ENCODE data around the gene PAX4.

The PAX4 gene

DNA sequence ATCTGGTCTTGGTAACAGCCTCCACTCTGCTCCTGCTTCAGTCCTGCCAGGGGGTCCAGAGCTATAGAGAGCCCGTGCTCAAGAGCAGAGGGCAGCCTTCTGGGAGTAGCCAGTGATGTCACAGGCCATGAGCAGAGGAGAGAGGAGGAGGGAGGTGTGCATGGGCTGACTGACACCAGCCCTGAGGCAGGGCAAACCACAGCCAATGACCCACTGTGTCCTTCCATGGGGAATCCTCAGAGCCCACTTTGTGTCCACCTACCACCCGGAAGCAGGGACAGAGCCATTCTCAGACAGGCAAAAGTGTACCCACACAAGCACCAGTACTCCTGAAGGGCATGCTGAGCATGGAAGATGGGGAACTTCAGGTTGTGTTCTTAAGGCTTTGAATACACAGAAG lies at the start of gene PAX4:
PAX4 (minus strand) TSS at position 101 of the 400 bp plus-strand sequence. CDS start 2,214 bp downstream, outside the sequence.
- no peak for DNase-seq

- no peak for DNase-seq
Measured at GRCh38 chr7:127667017-127667670, 49.2 kb upstream of the PAX4 start.

GRCh38 chr7:127666602-127667001 lies 48.7 kb upstream of the PAX4 start:
- DNase-seq: no peak

GRCh38 chr7:127665922-127666321 lies 48.0 kb upstream of the PAX4 start:
- DNase-seq: peak; percentile 30

DNA sequence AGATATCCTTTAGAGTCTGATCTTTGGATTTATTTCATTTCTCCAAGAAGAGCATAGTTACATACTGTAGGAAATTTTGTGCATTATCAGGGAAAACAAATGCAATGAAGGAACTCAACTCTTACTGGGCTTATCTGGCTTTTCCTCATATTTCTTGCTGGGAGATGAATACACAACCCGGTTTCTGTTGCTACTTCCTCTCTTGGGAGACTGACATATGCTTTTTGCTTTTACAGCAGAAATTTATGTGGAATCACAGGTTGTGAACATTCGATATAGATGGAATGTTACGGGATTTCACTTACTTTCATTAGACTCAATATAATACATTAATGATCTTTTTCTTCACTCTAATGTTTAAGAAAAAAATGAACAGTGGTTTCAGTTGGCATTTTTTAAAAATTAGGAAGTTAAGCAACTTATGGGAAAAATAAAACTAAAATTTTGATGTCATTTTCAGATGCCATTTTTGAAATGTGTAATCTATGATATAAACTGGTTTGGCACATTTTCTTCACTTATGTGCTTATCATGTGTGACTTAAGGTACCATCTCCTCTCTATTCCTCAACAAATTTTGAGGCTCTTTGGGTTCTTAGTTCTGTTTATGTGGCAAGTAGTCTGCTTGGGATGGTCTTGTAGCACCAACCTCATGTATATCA lies 41.2 kb upstream of the PAX4 start:
- DNase-seq: no peak

GRCh38 chr7:127657500-127657899 lies 39.6 kb upstream of the PAX4 start:
- no peak for DNase-seq

DNA sequence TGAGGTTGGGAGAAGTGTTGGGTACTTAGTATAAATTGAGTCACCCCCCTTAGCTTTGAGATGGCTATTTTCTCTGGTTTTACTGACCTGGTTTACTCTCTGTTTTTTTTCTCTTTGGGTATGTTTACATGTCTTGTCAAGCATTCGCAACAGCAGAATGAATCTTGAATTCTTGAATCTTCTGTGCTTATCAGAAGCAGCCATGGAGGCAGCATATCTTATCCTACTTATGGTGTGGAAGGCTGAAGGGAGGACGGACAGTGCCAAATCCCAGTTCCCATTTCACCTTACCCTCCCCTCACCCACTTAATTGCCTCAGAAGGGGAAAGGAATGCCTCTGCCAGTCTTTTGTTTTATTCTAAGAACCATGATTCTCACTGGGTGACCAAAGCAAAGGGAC lies 37.8 kb upstream of the PAX4 start:
- DNase-seq: no peak

DNA sequence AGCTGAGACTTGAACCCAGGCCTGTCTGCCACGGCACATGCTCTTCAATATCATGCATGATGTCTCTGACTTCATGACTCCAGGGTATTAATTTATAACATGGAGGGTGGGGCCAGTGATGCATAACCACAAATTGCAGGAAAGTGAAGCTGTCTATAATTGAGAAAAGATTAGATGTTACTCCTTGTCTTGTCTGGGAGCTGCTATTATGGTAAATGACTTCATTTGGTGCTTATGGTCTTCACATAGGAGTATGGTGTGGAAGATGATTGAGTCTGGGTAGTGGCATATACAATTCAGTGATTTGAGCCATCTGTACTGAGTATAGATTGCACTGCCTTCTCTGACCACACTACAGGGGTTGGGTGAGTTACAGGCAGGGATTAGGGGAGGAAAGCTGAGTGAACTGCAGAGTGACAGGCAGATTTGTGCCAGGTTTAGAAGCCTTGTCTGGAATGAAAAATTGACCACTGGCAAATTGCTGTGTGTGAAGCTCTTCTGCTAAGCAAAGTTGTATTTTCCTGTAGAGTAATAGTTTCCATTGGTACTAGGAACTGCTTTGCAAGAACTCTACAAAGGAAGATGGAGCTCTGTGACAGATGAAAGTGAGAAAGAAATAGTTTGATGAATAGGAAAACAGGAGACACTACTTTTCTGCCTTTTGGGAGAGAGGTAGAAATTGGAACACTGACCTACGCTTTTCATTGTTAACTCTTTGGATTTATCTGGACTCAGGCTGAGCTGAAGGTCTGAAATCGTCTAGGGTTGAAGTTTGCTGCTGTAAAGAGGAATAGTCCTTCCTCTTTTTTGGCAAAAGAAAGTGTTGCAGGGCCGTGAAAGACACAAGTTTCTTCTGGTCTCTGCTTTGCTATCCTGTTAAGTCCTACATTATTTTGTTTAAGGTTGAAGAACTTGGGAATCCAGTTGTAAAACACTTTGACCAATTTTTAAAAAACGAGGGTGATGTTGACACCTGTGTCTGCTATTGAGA lies 36.8 kb upstream of the PAX4 start:
- peak; percentile 69 for DNase-seq

GRCh38 chr7:127653396-127653795 lies 35.5 kb upstream of the PAX4 start:
- no peak for DNase-seq

DNA sequence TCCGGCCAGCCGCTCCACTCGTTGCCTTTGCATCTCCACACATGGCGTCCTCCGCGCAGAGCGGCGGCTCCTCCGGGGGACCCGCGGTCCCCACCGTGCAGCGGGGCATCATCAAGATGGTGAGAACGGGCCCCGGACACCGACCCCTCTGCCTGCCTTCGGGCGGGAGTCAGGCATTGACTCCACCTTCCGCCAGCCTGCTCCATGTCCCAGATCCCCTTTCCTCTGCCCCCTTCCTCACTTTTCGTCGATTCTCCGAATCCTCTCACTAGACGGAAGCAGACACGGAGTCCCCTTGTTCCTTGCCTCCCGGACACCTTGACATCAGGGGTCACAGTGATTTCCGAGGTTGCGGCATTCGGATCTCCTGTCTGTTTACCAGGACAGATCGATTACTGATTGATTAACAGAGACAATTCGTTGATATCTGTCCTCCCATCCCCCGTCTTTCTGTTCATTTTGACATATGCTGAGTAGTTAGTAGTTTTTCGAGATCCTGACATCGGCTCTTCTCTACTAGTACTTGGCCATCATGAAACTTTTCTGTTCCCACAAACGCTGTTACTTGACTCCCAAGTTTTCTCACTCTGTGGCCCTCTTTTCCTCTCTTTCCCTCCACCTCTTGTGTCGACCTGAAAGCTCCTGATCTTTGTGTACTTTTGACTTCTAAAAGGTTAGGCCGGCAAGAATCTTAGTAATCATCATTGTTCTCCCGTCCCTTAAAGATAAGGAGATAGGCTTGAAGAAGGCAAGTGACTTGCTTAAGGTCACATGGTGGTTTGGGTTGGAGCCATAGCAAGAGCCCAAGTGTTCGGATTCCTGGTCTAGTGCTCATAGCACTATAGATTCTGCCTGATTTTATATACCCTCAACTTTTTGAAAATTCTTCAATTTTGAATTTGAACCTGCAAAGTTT lies 34.6 kb upstream of the PAX4 start:
- DNase-seq: peak; percentile 62

DNA sequence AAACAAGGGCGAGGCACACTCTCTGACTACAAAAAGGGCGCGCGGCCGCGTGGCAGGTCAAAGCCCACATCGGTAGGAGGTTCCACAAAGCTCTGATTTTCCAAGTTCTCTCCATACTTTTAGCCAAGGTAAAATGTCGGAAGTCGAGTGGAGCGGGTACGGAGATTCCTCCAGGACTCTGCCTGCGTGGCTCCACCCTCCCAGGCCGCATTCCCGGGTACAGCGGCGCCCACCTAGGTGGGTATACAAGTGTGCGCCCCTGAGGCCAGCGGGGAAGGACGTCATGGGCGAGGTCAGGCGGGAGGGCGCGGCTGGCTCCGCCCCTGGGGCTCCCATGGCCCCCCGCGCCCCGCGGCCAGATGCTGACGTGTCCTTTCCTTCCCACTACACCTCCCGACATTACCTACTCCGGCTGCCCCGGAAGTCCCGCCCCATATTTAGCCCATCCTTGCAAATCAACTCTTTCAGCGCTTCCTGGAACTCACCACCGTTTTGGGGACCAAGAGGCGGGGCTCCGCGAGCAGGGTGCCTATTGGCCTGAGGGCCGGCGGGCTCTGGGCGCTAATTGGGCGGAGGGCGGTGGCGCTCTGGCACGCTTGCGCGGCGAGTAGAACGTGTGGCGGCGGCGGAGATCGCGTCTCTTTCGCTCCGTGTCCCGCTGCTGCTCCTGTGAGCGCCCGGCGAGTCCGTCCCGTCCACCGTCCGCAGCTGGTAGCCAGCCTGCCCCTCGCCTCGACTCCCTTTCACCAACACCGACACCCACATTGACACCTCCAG lies 33.8 kb upstream of the PAX4 start, which contains the start of gene SND1:
SND1 (plus strand) TSS at position 639 of the 777 bp plus-strand sequence. CDS start 180 bp downstream, outside the sequence.
- DNase-seq: peak; percentile 99

DNA sequence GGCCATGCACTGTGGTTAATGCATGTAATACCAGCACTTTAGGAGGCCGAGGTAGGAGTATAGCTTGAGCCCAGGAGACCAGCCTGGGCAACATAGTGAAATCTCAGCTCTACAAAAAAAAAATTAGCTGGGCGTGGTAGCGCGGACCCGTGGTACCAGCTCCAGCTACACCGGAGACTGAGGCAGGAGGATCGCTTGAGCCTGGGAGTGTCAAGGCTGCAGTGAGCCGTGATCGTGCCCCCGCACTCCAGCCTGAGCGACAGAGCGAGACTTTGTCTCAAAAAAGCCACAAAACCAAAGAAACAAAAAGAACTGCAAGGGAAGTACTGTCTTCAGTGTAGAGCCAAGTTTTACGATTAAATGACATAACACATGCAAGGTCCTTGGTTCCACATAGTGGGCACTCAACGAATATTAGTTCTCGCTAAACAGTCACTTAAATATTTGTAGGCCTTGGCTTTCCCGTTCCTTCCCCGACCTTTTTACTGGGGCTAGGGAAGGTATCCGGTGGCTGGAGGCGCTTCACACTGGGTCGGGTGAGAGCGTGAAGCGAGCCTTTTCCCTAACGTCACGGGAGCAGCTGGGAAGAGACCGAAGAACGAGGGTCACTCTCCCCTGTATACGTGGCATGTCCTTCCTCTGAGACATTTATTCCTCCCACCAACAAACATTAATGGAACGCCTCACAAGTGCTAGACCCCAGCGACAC lies 33.1 kb upstream of the PAX4 start:
- DNase-seq: peak; percentile 7

DNA sequence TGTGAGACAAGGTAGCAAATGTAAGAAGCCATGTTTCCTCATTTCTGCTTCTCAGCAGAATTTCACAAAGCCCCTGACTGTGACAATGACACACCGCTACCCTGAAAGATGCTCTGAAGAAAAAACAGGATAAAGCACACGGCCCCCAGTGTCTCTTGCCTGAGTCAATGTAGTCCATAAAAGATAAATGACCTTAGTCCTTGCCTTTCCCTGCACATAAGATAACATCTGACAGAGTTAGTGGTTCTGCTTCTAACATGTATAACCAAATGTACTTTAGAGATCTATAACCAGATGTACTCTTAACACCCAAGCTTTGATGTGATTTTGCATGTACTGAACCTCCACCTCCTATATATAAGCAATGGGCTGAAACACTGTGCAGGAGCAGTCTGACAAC lies 31.0 kb upstream of the PAX4 start:
- no peak for DNase-seq

DNA sequence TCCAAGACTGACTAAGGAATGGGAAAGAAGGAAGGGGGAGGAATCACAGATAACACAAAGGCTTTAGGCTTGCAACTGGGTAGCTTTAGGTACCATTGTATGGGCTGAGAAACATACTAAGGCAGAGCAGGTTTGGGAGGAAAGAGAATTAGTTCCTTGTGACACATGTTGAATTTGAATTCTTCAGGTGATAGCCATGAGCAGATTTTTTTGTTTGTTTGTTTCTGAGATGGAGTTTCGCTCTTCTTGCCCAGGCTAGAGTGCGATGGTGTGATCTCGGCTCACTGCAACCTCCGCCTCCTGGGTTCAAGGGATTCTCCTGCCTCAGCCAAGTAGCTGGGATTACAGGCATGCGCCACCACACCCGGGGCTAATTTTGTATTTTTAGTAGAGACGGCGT lies 29.7 kb upstream of the PAX4 start:
- DNase-seq: no peak

GRCh38 chr7:127644484-127644883 lies 26.5 kb upstream of the PAX4 start:
- DNase-seq: no peak

DNA sequence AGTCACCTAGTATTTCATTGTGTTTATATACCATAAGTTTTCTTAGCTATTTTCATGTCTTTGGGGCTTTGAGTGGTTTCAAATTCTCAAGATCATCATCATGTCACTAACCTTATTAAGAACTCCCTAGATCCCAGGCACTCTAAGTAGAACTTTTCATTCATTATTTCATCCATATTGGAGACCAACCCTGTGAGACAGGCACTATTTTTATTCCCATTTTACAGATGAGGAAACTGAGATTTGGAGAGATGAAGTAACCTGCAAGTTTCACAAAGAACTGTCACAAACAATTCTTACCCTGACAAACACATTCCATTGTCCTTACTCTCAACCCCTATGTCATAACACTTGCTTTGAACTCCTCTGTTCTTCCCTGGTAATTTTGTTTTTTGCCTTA lies 20.3 kb upstream of the PAX4 start:
- no peak for DNase-seq

- no peak for DNase-seq
Measured at GRCh38 chr7:127635659-127636285, 17.8 kb upstream of the PAX4 start.

DNA sequence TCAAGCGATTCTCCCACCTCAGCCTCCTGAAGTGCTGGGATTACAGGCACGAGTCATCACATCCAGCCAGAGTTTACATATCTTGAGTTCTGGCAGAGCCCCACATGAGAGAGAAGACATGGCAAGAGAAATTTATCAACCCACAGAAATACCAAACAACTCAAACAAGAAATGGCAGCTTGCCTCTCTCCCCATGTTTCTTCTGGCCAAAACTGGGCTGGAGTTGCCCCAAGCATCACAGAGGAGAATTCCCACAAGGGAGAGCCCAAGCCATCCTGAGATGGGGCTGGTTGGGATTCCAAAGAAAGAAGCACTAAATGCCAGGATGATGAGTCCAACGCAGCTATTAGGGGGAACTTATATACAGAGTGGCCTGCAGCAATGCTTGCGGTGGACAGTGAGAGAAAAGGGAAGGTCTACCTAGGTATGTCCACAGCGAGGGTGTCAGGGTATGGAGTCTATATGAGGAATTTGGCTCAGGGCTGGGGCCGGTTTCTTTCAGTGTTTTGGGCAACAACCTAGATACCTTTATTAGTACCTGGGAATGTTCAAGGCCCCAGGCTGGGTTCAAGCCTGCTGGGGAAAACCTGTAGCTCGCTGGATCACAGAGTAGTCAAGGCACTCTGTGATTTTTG lies 14.5 kb upstream of the PAX4 start:
- DNase-seq: no peak

DNA sequence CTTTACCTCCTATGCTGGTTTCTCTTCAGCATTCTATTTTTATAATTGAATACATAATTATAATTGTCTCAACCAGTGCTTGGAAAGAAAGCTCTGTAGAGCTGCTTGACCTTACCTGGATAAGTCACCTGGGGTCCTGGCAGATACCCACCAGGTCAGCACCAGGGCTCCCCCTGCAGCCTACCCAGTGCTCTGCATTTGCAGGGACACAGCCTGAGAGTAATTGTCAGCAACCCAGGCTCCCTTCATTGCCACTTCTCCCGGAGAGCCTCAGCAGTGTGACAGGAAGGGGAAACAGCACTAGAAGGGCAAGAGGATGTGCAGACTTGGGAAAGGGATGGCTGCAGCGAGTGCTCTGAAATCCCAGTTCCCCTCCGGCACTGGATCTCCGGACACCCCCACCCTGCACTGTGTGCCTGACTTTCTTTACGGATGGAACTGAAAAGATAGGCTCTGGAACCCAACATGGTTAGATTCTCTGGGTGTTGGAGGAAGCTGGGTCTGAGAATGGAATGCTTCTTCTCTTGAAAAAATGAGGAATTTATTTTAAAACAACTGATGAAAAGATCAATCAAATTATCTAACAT lies 11.4 kb upstream of the PAX4 start:
- peak; percentile 55 for DNase-seq
